H1 (cell line): ENCODE measurements around the gene FAM171A1.

ENCODE experiments used
- ASH2L ChIP-seq: fragments of 200-600, 300-600 bp; sonication (generic); IDR thresholded peaks from one replicate; pipeline ENCODE4 v1.7.1; 2017; ENCODE audit warnings: low read length
- CBX5 ChIP-seq: fragments of 300-800, 300-1000 bp; sonication (generic); IDR thresholded peaks from 2 replicates; pipeline ENCODE4 v1.7.1; 2016; ENCODE audit warnings: antibody characterized with exemption, low read length, low read depth
- EP300 ChIP-seq, 2 experiments: IDR thresholded peaks; 1 replicate in 1 of 2; 2 replicates in 1 of 2; pipeline ENCODE4 v1.6.1; 2011 to 2012; ENCODE audit warnings: low read depth in 2 of 2, low read length in 2 of 2, mild to moderate bottlenecking in 2 of 2, borderline replicate concordance in 1 of 2, inconsistent platforms in 1 of 2, moderate library complexity in 1 of 2
- EZH2 ChIP-seq: fragments of 200-600 bp; sonication (generic); IDR thresholded peaks from 2 replicates; pipeline ENCODE4 v1.7.1; 2012; ENCODE audit warnings: low read depth, mild to moderate bottlenecking, moderate library complexity, low read length, inconsistent platforms; ENCODE audit not compliant: severe bottlenecking
- FOSL1 ChIP-seq: IDR thresholded peaks from 2 replicates; pipeline ENCODE4 v1.6.1; 2011; ENCODE audit warnings: mild to moderate bottlenecking, low read depth, low read length, moderate library complexity; ENCODE audit not compliant: insufficient read depth
- POLR2A ChIP-seq, 2 experiments: IDR thresholded peaks; 1 replicate in 1 of 2; 2 replicates in 1 of 2; pipeline ENCODE4 v1.6.1; 2011; ENCODE audit warnings: low read depth in 2 of 2, low read length in 2 of 2, mild to moderate bottlenecking in 2 of 2; ENCODE audit errors: control extremely low read depth in 1 of 2
- POLR2AphosphoS5 ChIP-seq: IDR thresholded peaks from 2 replicates; pipeline ENCODE4 v1.6.1; 2011; ENCODE audit warnings: low read depth, low read length
- RAD21 ChIP-seq, 2 experiments: IDR thresholded peaks in 1 of 2; conservative IDR thresholded peaks in 1 of 2; 2 replicates each; pipeline ENCODE4 v1.6.1; 2011; ENCODE audit warnings: low read depth in 2 of 2, low read length in 2 of 2, improper control_type of control experiment in 1 of 2, inconsistent platforms in 1 of 2, mild to moderate bottlenecking in 1 of 2, moderate library complexity in 1 of 2
- SIN3A ChIP-seq, 2 experiments: IDR thresholded peaks in 1 of 2; conservative IDR thresholded peaks in 1 of 2; 2 replicates each; pipeline ENCODE4 v1.6.1; 2011 to 2012; ENCODE audit warnings: low read length in 2 of 2, improper control_type of control experiment in 1 of 2, low read depth in 1 of 2, mild to moderate bottlenecking in 1 of 2
- TAF7 ChIP-seq: optimal IDR thresholded peaks from 2 replicates; pipeline ENCODE3; 2011; ENCODE audit warnings: low read depth, mild to moderate bottlenecking, inconsistent platforms, low read length, moderate library complexity, borderline replicate concordance
- TF ChIP-seq, protein P1 (sequence below), 3 experiments: IDR thresholded peaks; 1 replicate in 2 of 3; 2 replicates in 1 of 3; pipeline versions ENCODE4 v1.5.1 to v1.6.1; 2011; ENCODE audit warnings: low read length in 3 of 3, mild to moderate bottlenecking in 3 of 3, inconsistent platforms in 2 of 3, low read depth in 1 of 3, moderate library complexity in 1 of 3; ENCODE audit not compliant: insufficient read depth in 1 of 3; ENCODE audit errors: control extremely low read depth in 1 of 3
- TF ChIP-seq, protein P2 (sequence below): IDR thresholded peaks from 2 replicates; pipeline ENCODE4 v1.6.1; 2011; ENCODE audit warnings: low read length, improper control_type of control experiment
- TF ChIP-seq, protein P3 (sequence below): IDR thresholded peaks from 2 replicates; pipeline ENCODE4 v1.6.1; 2012; ENCODE audit warnings: low read length, inconsistent platforms
- TF ChIP-seq, protein P4 (sequence below): IDR thresholded peaks from 2 replicates; pipeline ENCODE4 v1.6.1; 2012; ENCODE audit warnings: inconsistent platforms

DNA sequence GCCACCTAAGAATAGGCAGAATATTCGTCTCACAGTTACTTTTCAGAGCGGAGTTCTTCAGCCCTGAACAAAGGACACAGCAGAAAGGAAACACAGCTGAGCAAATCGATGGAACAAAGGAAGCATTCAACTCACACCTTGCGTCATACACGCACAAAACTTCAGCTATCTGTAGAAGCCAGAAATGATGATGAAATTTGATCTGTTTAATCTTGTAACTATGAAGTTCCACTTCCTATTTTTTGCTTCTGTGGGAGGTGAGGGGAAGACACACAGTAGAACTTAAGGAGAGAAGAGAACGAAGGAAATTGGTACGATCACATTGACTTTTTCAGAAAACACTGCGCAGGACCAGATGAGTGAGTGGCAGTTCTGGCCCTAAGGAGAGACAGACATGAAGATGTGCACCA, 26.2 kb downstream of the FAM171A1 start:
- TF ChIP-seq EP300 (IDR thresholded peaks at IDR 0.05; ENCODE audit: borderline replicate concordance in 1 of 2, low read depth in 2 of 2, low read length in 2 of 2) (no peak), EZH2 (no peak), CBX5 (no peak), POLR2AphosphoS5 (no peak), RAD21 (IDR thresholded peaks at IDR 0.05 in 1 of 2, conservative IDR thresholded peaks at IDR 0.05 in 1 of 2; ENCODE audit: low read depth in 2 of 2, low read length in 2 of 2) (no peak), ASH2L (no peak), FOSL1 (no peak), SIN3A (conservative IDR thresholded peaks at IDR 0.05 in 1 of 2, IDR thresholded peaks at IDR 0.05 in 1 of 2; ENCODE audit: low read depth in 1 of 2, low read length in 2 of 2) (no peak), TAF7 (no peak), POLR2A (IDR thresholded peaks at IDR 0.05; ENCODE audit: control extremely low read depth in 1 of 2, low read depth in 2 of 2, low read length in 2 of 2) (no peak)
- TF ChIP-seq, protein P1, sequence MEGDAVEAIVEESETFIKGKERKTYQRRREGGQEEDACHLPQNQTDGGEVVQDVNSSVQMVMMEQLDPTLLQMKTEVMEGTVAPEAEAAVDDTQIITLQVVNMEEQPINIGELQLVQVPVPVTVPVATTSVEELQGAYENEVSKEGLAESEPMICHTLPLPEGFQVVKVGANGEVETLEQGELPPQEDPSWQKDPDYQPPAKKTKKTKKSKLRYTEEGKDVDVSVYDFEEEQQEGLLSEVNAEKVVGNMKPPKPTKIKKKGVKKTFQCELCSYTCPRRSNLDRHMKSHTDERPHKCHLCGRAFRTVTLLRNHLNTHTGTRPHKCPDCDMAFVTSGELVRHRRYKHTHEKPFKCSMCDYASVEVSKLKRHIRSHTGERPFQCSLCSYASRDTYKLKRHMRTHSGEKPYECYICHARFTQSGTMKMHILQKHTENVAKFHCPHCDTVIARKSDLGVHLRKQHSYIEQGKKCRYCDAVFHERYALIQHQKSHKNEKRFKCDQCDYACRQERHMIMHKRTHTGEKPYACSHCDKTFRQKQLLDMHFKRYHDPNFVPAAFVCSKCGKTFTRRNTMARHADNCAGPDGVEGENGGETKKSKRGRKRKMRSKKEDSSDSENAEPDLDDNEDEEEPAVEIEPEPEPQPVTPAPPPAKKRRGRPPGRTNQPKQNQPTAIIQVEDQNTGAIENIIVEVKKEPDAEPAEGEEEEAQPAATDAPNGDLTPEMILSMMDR (IDR thresholded peaks at IDR 0.05; ENCODE audit: control extremely low read depth in 1 of 3, insufficient read depth in 1 of 3, low read depth in 1 of 3, low read length in 3 of 3) = no peak
- TF ChIP-seq, protein P2, sequence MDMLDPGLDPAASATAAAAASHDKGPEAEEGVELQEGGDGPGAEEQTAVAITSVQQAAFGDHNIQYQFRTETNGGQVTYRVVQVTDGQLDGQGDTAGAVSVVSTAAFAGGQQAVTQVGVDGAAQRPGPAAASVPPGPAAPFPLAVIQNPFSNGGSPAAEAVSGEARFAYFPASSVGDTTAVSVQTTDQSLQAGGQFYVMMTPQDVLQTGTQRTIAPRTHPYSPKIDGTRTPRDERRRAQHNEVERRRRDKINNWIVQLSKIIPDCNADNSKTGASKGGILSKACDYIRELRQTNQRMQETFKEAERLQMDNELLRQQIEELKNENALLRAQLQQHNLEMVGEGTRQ = no peak
- TF ChIP-seq, protein P3, sequence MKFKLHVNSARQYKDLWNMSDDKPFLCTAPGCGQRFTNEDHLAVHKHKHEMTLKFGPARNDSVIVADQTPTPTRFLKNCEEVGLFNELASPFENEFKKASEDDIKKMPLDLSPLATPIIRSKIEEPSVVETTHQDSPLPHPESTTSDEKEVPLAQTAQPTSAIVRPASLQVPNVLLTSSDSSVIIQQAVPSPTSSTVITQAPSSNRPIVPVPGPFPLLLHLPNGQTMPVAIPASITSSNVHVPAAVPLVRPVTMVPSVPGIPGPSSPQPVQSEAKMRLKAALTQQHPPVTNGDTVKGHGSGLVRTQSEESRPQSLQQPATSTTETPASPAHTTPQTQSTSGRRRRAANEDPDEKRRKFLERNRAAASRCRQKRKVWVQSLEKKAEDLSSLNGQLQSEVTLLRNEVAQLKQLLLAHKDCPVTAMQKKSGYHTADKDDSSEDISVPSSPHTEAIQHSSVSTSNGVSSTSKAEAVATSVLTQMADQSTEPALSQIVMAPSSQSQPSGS = no peak
- TF ChIP-seq, protein P4, sequence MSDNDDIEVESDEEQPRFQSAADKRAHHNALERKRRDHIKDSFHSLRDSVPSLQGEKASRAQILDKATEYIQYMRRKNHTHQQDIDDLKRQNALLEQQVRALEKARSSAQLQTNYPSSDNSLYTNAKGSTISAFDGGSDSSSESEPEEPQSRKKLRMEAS = no peak
